NCI-H2081 treated with DMSO at 0.1 percent for 48 hours (cell line): ENCODE measurements around the gene POLL.

Source experiments
- DNase-seq: peaks from one replicate; lab custom pipeline; 2025; lab: John Stamatoyannopoulos, UW

Gene POLL

DNA sequence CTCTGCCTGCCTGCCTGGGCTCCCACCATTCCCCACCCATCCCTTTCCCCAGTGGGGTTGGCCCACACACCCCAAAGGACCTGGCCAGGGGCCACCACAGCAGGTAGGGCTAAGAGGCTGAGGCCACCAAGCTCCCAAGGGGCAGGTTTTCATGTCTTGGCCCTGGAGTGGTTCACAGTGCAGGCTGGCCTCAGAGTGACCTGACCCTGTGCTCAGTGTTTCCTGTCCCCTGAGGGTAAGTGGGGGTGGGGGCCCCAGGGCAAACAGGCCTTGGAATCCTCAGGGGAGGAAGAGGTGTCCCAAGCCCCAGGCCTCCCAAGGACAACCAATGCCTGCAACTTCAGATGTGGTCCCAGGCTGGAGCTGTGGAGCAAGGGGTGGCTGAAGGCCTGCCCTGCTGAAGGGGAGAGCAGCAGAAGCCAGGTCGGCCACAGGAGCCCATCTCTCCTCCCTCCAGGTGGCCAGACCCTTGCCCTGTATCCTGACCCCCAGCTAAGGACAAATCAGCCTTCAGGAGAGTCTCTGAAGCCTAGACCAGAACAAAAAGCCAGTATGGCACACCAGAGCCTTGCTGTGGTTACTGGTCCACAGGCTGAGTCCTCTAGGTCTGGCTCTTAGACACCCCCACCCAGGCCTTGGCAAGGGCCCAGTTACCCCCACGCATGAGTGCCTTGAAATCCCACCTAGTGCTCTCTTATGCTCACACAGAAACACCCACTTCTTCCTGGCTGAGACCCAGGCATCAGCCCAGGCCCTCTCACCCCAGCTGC is 27.6 kb downstream of the POLL start:
- no peak for DNase-seq

DNA sequence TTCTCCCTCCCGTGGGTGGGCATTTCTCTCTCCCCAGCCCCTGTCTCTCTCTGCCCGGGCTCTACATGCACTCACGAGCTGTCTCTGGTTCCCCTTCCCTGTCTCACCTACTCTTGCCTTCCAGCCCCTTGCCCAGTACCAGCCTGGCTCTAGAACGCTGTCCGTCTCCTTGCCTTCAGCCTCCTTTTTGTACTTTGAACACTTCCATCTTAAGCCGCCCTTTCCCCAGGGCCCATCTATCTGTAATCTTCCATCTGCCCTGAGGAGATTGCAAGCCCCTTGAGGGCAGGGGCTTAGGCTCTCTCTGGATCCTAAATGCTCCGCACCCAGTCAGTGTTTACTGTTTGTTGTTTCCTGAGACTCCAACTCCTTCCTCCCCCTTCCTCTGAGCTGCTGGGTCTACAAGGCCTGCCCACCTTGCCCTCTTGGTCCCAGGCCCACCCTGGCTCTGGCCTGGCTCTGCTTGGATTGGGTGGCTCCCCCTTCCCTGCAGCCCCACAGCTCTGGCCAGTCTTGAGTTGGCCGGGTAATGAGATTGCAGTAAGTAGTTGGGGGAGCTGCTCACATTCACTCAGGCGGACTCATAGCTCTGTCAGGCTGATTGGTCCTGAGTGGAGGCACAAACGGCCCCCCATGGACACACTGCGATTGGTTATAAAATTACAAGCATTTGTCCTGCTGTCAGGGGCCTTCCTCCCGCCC is 28.3 kb downstream of the POLL start:
- DNase-seq, result no peak

DNA sequence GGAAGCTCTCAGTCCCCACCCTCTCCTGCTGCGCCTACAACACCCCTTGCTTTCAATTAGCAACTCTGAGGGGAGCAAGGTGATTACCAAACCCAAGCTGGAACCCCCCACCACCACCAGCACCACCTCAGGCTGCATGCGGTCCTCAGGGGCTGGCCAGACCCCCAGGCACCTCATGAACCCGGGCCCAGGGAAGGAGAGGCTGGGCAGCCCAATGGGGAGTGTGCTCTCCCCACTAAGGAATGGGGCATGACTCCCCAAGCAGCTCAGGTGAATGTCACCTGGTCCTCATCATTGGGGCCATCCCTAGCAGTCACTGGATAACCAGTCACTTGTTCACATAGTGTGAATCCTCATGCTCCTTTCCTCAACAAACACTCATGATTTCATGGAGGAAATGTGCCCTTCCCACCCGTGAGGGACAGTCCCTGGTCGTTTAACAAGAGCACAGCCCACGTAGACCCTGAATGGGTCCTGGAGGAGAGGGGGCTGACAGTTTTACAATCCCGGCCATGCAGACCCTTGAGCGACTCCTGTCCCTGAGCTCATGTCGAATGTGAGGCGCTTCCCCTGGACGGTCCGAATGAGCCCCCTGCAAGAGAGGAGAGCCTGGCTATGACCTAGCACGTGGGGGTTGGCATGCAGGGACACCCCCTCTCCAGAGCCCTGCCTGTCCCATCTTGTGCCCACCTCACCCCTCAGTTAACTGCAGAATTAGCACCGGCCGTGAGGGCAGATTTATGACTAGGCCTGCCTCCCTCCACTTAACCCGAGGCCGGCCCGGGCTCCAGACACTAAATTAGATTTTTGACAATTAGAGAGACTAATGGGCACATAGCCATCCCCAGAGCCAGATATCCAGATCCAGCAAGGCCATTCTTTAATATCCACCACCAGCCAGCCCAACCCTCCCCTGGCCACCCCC is 29.1 kb downstream of the POLL start:
- DNase-seq, result no peak

DNA sequence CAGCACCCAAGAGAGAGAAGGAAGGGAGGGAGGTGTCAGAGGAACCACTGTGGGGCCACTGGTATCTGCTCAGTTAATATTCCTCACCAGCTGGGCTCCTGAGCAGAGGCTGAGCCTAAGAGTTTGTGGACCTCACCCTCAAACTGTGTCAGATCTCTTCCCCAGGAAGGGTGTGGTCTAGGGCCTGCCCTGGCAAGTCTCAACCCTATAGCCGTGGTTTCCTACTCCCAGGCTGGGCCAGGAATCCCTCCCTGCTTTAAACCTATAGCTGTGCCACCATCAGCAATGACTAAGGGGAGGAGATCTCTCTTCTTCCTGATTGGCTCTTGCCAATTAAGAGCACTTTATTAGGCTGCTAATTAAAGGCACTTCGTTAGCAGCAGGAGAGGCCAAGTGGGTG is 29.9 kb downstream of the POLL start:
- no peak for DNase-seq

DNA sequence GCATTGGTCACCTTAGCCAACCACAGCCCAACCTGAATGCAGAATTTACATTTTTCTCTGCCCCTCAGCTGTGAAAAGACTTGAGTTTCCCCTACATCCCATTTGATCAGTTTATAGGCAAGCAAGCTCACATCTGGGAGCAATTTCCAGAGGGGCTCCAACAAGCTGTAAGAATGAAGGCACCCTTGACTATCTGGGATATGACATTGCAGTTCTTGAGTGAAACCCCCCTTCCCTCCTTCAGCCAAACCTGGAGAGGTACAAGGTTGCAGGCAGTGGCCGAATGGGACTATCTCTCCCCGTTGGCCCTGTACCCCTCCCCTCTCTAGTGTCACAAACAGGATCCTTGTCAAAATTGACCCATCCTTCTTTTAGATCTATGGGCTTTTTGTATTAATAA is 30.5 kb downstream of the POLL start:
- DNase-seq, result no peak

DNA sequence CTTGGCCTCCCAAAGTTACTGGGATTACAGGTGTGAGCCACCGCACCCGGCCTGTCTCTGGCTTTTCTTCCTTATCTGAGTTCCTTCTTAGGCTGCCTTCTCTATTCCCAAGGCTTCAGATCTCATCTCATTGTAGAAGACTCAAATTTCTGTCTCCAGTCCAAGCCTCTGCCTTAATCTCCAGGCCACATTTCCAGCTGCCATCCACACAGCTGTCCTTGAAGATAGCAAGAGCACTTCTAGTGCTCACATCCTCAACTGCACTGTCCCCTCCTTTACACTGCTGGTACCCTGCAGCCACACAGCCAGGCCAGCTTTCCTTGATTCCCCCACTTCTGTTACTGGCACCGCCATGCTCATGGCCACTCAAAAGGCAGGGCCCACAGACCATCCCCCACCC is 35.6 kb downstream of the POLL start:
- no peak for DNase-seq

DNA sequence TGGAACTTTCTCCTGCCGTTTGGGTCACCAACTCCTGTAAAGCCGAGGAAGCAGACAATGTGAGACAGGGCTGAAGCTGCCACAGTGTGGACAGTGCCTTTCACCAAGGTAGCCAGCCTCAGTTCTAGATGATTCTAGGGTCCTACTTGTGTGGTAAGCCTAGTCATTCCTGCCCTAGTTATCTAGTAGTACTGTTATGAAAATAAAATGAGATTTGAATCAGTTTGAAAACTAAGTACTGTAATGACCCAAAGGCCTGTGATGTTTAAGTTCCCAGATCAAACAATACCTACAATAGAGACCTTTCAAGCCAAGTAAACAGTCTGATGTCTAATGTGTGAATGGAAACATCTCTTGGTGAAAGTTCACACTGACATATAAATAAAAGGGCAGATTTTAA is 37.1 kb downstream of the POLL start:
- no peak for DNase-seq

DNA sequence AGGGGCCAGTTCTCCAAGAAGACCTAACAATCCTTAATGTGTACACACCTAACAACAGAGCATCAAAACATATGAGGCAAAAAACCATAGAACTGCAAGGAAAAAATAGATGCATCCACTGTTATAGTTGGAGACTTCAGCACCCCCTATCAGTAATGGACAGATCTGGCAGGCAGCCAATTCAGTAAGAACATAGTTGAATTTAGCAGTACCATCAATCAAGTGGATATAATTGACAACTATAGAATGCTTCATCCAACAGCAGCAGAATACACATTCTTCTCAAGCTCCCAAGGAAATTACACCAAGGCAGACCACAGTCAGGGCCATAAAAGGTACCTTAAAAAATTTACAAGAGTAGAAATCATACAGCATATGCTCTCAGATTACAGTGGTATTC is 42.2 kb downstream of the POLL start:
- DNase-seq, result no peak

DNA sequence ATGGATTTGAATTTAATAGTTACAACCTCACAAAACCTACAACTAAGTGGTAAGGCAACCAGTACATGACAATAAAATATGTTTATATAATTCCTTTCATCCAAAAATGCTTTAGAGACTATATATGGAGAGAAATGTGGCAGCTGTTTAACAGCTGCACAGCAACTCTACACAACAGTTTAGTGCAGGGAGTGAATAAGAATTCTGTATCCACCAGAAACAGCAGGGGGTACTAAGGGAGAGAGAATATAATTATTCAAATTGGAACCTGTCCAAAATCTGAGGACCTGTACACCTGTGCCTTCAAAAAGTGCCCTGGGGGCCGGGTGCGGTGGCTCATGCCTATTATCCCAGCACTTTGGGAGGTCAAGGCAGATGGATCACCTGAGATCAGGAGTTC is 49.6 kb downstream of the POLL start:
- no peak for DNase-seq

DNA sequence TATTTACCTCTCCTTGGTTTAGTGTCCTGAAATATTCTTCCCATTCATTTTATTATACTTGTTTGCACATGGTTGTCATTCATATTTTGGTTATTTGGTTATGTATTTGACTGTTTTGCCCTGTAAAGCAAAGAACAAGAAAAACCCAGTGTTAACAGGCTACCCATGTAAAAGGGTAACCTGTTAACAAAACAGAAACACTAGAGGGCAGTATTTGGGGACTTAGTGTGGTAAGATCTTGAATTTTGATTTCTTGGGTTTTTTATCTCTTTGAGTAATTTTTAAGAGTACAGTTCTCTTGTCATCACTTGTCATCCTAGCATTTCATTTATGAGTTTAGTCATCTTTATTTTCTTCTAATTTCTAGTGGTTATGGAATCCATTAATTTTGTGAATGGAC is 51.3 kb downstream of the POLL start:
- no peak for DNase-seq

DNA sequence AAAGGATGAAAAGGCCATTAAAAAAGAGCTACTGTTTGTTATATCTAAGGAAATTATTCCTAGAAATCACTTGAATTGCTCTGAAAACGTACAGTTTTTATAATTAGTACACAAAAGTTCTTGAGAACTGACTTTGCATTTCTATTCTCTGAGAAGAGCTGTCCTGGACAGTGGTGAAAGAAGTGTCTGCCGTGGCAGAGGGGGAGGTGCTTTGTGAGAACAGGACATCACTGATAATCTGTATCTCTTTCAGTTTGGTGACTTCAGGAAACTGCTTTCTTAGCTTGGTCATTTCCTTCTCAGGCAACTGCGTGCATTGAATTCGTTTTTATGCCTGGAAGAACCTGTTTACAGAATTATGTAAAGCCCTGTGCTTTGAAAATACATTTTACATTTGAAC is 52.1 kb downstream of the POLL start:
- no peak for DNase-seq

DNA sequence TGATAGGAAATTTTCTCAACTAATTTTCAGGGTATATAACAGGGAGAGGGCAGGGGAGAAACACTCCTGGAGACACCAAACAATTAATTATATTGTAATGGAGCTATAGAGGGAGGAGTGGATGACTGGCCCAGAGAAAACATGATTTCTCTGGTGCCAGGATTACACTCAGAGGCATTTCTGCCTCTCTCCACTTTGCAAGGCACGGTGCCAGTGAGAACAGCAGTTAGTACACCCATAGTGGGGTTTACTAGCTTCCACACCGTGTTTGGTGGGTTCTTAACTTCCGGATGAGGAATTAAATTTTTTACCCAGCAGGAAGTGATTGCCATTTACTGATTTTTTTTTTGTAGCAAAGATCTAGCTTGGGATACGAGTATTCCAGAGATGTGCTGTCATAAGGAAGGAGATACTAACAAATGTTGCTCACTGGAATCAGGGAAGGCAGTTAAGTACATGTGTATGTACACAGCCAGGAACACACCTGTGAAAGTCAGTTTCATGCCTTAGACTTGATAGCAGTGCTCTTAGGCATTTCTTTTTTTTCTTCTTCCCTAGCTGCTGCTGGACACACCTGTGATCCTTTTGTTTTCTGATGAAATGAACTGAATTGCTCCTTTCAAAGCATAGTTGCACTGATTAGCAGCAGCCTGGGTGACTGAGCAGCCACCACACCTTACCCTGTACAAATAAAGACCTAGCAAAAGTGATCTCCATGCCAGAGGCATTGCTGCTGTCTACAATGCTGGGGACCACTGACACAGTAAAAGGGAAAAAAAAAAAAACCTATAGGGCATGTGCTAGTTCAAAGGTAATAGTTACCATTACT is 58.1 kb downstream of the POLL start:
- DNase-seq, result no peak

DNA sequence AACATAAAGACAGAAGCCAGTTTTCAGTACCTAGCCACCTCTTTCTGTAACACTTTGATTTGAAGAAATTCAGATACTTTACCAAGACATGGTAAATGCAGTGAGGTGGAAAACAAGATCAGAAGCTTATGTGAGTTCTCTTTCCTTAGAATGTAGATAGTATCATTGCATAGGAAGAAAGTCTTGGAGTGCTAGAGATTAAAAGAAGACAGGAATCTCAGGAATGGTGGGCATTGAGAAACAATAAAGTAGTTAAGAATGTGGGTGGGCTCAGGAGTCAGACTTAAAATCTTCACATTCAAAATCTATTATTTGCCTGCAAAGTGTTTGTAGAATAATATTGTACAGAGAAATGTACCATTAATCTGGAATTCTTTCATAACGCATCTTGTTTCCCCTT is 58.9 kb downstream of the POLL start:
- no peak for DNase-seq
